Esophagus (tissue), 2 donors: ENCODE results near the gene CRYBB1. TPM values are rescaled to one million over a fixed set of nuclear protein-coding genes. Genes with fewer than 3 reads are reported as not detected.

Experiments
- H3K27ac ChIP-seq, 2 donors: one replicate each; pipeline ENCODE4 v1.5.1; 2013; ENCODE audit warnings: low read depth in 2 of 2, mild to moderate bottlenecking in 2 of 2, inconsistent platforms in 1 of 2, low read length in 1 of 2, moderate library complexity in 1 of 2
- H3K27me3 ChIP-seq, 2 donors: one replicate each; pipeline ENCODE4 v1.6.1; 2013; ENCODE audit warnings: low read length in 2 of 2, control low read depth in 1 of 2, mild to moderate bottlenecking in 1 of 2; ENCODE audit not compliant: insufficient read depth in 2 of 2, control insufficient read depth in 1 of 2
- H3K36me3 ChIP-seq, 2 donors: one replicate each; pipeline ENCODE4 v1.6.1; 2013; ENCODE audit warnings: low read length in 1 of 2; ENCODE audit not compliant: control insufficient read depth in 2 of 2, insufficient read depth in 2 of 2
- H3K4me1 ChIP-seq, 2 donors: one replicate each; pipeline ENCODE4 v1.6.1; 2013; ENCODE audit warnings: low read length in 1 of 2; ENCODE audit not compliant: control insufficient read depth in 2 of 2, insufficient read depth in 2 of 2
- H3K4me3 ChIP-seq, 2 donors: one replicate each; pipeline ENCODE4 v1.5.1; 2013; ENCODE audit warnings: low read length in 2 of 2, mild to moderate bottlenecking in 2 of 2, low read depth in 1 of 2, moderate library complexity in 1 of 2
- H3K9me3 ChIP-seq, 2 donors: one replicate each; pipeline ENCODE4 v1.6.1; 2013; ENCODE audit warnings: mild to moderate bottlenecking in 2 of 2, low read depth in 1 of 2, low read length in 1 of 2, moderate library complexity in 1 of 2; ENCODE audit not compliant: control insufficient read depth in 2 of 2, insufficient read depth in 1 of 2
- WGBS, 2 donors: extraction: QIAGEN DNeasy Blood & Tissue Kit; methylation state at CpG; one replicate each; pipeline ENCODE4 v1.1.7; 2013; 5-methylcytosine and 5-hydroxymethylcytosine counted together
- polyA plus RNA-seq, 2 donors: library from polyadenylated mRNA; stranded (reverse); fragments of 200-250 nt; gene quantifications; one replicate each; pipeline ENCODE4 v1.2.3, GENCODE V29; 2013
- donor health status: healthy with polysubstance abuse.
- donor health status: Bipolar disorder and iron deficiency.

The CRYBB1 gene
- polyA plus RNA-seq, 2 donors, result 0.04 to 0.14 TPM

GRCh38 chr22:26570864-26571525 is 46.8 kb downstream of the CRYBB1 start:
- H3K27ac ChIP-seq, result no peak overlapping the region
- H3K27me3 ChIP-seq, result no peaks in the 10 kb centered on the region
- 81 to 86% methylated on average over 13 of the region's 13 CpGs for WGBS, 2 donors
- no peaks in the 10 kb centered on the region for H3K9me3 ChIP-seq
- no peak overlapping the region for H3K4me3 ChIP-seq
- H3K4me1 ChIP-seq, result peaks cover 6 to 8% of the 10 kb centered on the region in 2 donors
- peaks cover 0 to 3% of the 10 kb centered on the region in 2 donors for H3K36me3 ChIP-seq

- 33% methylated on average over 10 of the region's 10 CpGs for WGBS, 2 donors
- Histone ChIP-seq H3K27ac (no peak overlapping the region), H3K4me1 (peaks cover 7 to 9% of the 10 kb centered on the region in 2 donors), H3K9me3 (no peaks in the 10 kb centered on the region), H3K27me3 (no peaks in the 10 kb centered on the region), H3K4me3 (no peak overlapping the region), H3K36me3 (peaks cover 0 to under 1% of the 10 kb centered on the region in 2 donors)
These were observed 47.7 kb downstream of the CRYBB1 start for GRCh38 chr22:26570115-26570514.

- no peaks in the 10 kb centered on the region for H3K9me3 ChIP-seq
- 47 to 67% methylated on average over 11 of the region's 11 CpGs for WGBS, 2 donors
- H3K27ac ChIP-seq, result peak overlapping the region; percentile 61 to 83
- peaks cover 9 to 13% of the 10 kb centered on the region in 2 donors for H3K4me1 ChIP-seq
- peaks cover 0 to 4% of the 10 kb centered on the region in 2 donors for H3K36me3 ChIP-seq
- H3K4me3 ChIP-seq, result no peak overlapping the region
- no peaks in the 10 kb centered on the region for H3K27me3 ChIP-seq
These were observed 49.6 kb downstream of the CRYBB1 start for GRCh38 chr22:26568207-26568706.

- Histone ChIP-seq H3K27me3 (no peaks in the 10 kb centered on the region), H3K4me1 (peaks cover 9 to 13% of the 10 kb centered on the region in 2 donors), H3K27ac (peak overlapping the region; percentile 66 to 83), H3K9me3 (no peaks in the 10 kb centered on the region), H3K36me3 (peaks cover 0 to 4% of the 10 kb centered on the region in 2 donors), H3K4me3 (no peak overlapping the region)
- 43 to 66% methylated on average over 2 of the region's 2 CpGs for WGBS, 2 donors
These were observed 50.2 kb downstream of the CRYBB1 start for GRCh38 chr22:26567610-26568009.

- peaks cover 10 to 14% of the 10 kb centered on the region in 2 donors for H3K4me1 ChIP-seq
- H3K4me3 ChIP-seq, result no peak overlapping the region
- H3K27ac ChIP-seq, result peak overlapping the region in 1 of 2 donors; percentile 36
- WGBS, 2 donors, result 92 to 97% methylated on average over 3 of the region's 3 CpGs
- no peaks in the 10 kb centered on the region for H3K9me3 ChIP-seq
- peaks cover 0 to 4% of the 10 kb centered on the region in 2 donors for H3K36me3 ChIP-seq
- H3K27me3 ChIP-seq, result no peaks in the 10 kb centered on the region
These were observed 50.8 kb downstream of the CRYBB1 start for GRCh38 chr22:26566994-26567393.

GRCh38 chr22:26565889-26566288 is 51.9 kb downstream of the CRYBB1 start:
- Histone ChIP-seq H3K9me3 (no peaks in the 10 kb centered on the region), H3K4me3 (no peak overlapping the region), H3K36me3 (peaks cover 0 to 4% of the 10 kb centered on the region in 2 donors), H3K27me3 (no peaks in the 10 kb centered on the region), H3K4me1 (peaks cover 13 to 18% of the 10 kb centered on the region in 2 donors), H3K27ac (no peak overlapping the region)
- 74 to 79% methylated on average over 8 of the region's 8 CpGs for WGBS, 2 donors

GRCh38 chr22:26565181-26565580 is 52.6 kb downstream of the CRYBB1 start:
- H3K27me3 ChIP-seq, result no peaks in the 10 kb centered on the region

GRCh38 chr22:26564672-26565071 is 53.2 kb downstream of the CRYBB1 start:
- H3K27ac ChIP-seq, result no peak overlapping the region
- no peaks in the 10 kb centered on the region for H3K9me3 ChIP-seq
- 86 to 87% methylated on average over 3 of the region's 3 CpGs for WGBS, 2 donors
- peaks cover 13 to 18% of the 10 kb centered on the region in 2 donors for H3K4me1 ChIP-seq
- no peaks in the 10 kb centered on the region for H3K27me3 ChIP-seq
- H3K36me3 ChIP-seq, result peaks cover 0 to 4% of the 10 kb centered on the region in 2 donors
- H3K4me3 ChIP-seq, result no peak overlapping the region

More at GRCh38 chr22:26565181-26565580, 52.6 kb downstream of the CRYBB1 start:
- peaks cover 13 to 18% of the 10 kb centered on the region in 2 donors for H3K4me1 ChIP-seq
- no peak overlapping the region for H3K4me3 ChIP-seq
- H3K27ac ChIP-seq, result peak overlapping the region in 1 of 2 donors; percentile 14
- H3K36me3 ChIP-seq, result peaks cover 0 to 4% of the 10 kb centered on the region in 2 donors
- 73 to 77% methylated on average over 6 of the region's 6 CpGs for WGBS, 2 donors
- no peaks in the 10 kb centered on the region for H3K9me3 ChIP-seq

GRCh38 chr22:26564181-26564580 is 53.6 kb downstream of the CRYBB1 start:
- H3K27ac ChIP-seq, result no peak overlapping the region
- H3K4me3 ChIP-seq, result no peak overlapping the region
- peaks cover 0 to 4% of the 10 kb centered on the region in 2 donors for H3K36me3 ChIP-seq
- H3K9me3 ChIP-seq, result no peaks in the 10 kb centered on the region
- H3K27me3 ChIP-seq, result no peaks in the 10 kb centered on the region
- WGBS, 2 donors, result 71 to 78% methylated on average over 8 of the region's 8 CpGs
- peaks cover 13 to 18% of the 10 kb centered on the region in 2 donors for H3K4me1 ChIP-seq

- no peak overlapping the region for H3K4me3 ChIP-seq
- no peaks in the 10 kb centered on the region for H3K27me3 ChIP-seq
- H3K9me3 ChIP-seq, result no peaks in the 10 kb centered on the region
- H3K4me1 ChIP-seq, result peaks cover 13 to 18% of the 10 kb centered on the region in 2 donors
- H3K36me3 ChIP-seq, result peaks cover 0 to 4% of the 10 kb centered on the region in 2 donors
- 73 to 76% methylated on average over 5 of the region's 5 CpGs for WGBS, 2 donors
- H3K27ac ChIP-seq, result no peak overlapping the region
These were observed 54.8 kb downstream of the CRYBB1 start for GRCh38 chr22:26563022-26563421.
